HEK293 (cell line): ENCODE results near the gene MLLT1.

Experiments
- GLIS2 ChIP-seq: fragments of 450-650 bp; formaldehyde crosslinking; IDR thresholded peaks from 2 replicates; pipeline ENCODE4 v1.5.1; 2016; ENCODE audit warnings: missing biosample characterization, missing genetic modification characterization
- IKZF3 ChIP-seq: fragments of 450-650 bp; IDR thresholded peaks from 2 replicates; pipeline ENCODE4 v1.5.0; 2018; ENCODE audit warnings: missing biosample characterization, mild to moderate bottlenecking, missing genetic modification characterization, moderate library complexity
- SP3 ChIP-seq: fragments of 450-650 bp; formaldehyde crosslinking; IDR thresholded peaks from 2 replicates; pipeline ENCODE4 v1.5.1; 2016; ENCODE audit warnings: missing biosample characterization, missing genetic modification characterization
- ZBTB21 ChIP-seq: fragments of 450-650 bp; formaldehyde crosslinking; IDR thresholded peaks from 2 replicates; pipeline ENCODE4 v1.5.1; 2017; ENCODE audit warnings: missing biosample characterization, missing genetic modification characterization
- ZBTB48 ChIP-seq: fragments of 450-650 bp; formaldehyde crosslinking; IDR thresholded peaks from 2 replicates; pipeline ENCODE4 v1.5.1; 2016; ENCODE audit warnings: missing biosample characterization, missing genetic modification characterization
- ZFP3 ChIP-seq: fragments of 450-650 bp; formaldehyde crosslinking; IDR thresholded peaks from 2 replicates; pipeline ENCODE4 v1.5.1; 2016; ENCODE audit warnings: low read depth, missing biosample characterization, missing genetic modification characterization
- ZNF112 ChIP-seq: fragments of 450-650 bp; formaldehyde crosslinking; IDR thresholded peaks from 2 replicates; pipeline ENCODE4 v1.5.0; 2017; ENCODE audit warnings: missing biosample characterization, missing genetic modification characterization
- ZNF140 ChIP-seq: fragments of 450-650 bp; formaldehyde crosslinking; IDR thresholded peaks from 2 replicates; pipeline ENCODE4 v1.5.1; 2016; ENCODE audit warnings: missing biosample characterization, missing genetic modification characterization
- ZNF19 ChIP-seq: fragments of 450-650 bp; formaldehyde crosslinking; IDR thresholded peaks from 2 replicates; pipeline ENCODE4; 2016; ENCODE audit warnings: missing biosample characterization, missing genetic modification characterization, low read depth
- ZNF211 ChIP-seq: fragments of 450-650 bp; formaldehyde crosslinking; IDR thresholded peaks from 2 replicates; pipeline ENCODE4 v1.5.1; 2016; ENCODE audit warnings: low read depth, missing biosample characterization, missing genetic modification characterization
- ZNF221 ChIP-seq: fragments of 450-650 bp; formaldehyde crosslinking; IDR thresholded peaks from 2 replicates; pipeline ENCODE4 v1.5.1; 2017; ENCODE audit warnings: missing biosample characterization, missing genetic modification characterization, borderline replicate concordance
- ZNF23 ChIP-seq: fragments of 450-650 bp; formaldehyde crosslinking; IDR thresholded peaks from 2 replicates; pipeline ENCODE4 v1.5.1; 2016; ENCODE audit warnings: missing biosample characterization, missing genetic modification characterization, borderline replicate concordance
- ZNF239 ChIP-seq: fragments of 450-650 bp; formaldehyde crosslinking; IDR thresholded peaks from 2 replicates; pipeline ENCODE4 v1.5.1; 2016; ENCODE audit warnings: missing biosample characterization, missing genetic modification characterization
- ZNF302 ChIP-seq: fragments of 450-650 bp; formaldehyde crosslinking; IDR thresholded peaks from 2 replicates; pipeline ENCODE4 v1.5.1; 2016; ENCODE audit warnings: missing biosample characterization, missing genetic modification characterization, low read depth
- ZNF341 ChIP-seq: fragments of 450-650 bp; formaldehyde crosslinking; IDR thresholded peaks from 2 replicates; pipeline ENCODE4; 2016; ENCODE audit warnings: low read depth, missing biosample characterization, missing genetic modification characterization
- ZNF48 ChIP-seq: fragments of 450-650 bp; formaldehyde crosslinking; IDR thresholded peaks from 2 replicates; pipeline ENCODE4 v1.5.1; 2016; ENCODE audit warnings: missing biosample characterization, missing genetic modification characterization
- ZNF514 ChIP-seq: fragments of 450-650 bp; formaldehyde crosslinking; IDR thresholded peaks from 2 replicates; pipeline ENCODE4 v1.5.1; 2016; ENCODE audit warnings: missing biosample characterization, missing genetic modification characterization
- ZNF561 ChIP-seq: fragments of 450-650 bp; IDR thresholded peaks from 2 replicates; pipeline ENCODE4 v1.5.1; 2018; ENCODE audit warnings: missing biosample characterization, missing genetic modification characterization, borderline replicate concordance
- ZNF571 ChIP-seq: fragments of 450-650 bp; formaldehyde crosslinking; IDR thresholded peaks from 2 replicates; pipeline ENCODE4 v1.5.0; 2017; ENCODE audit warnings: missing biosample characterization, missing genetic modification characterization
- ZNF610 ChIP-seq: fragments of 450-650 bp; formaldehyde crosslinking; IDR thresholded peaks from 2 replicates; pipeline ENCODE4 v1.5.1; 2016; ENCODE audit warnings: missing biosample characterization, missing genetic modification characterization, borderline replicate concordance
- TF ChIP-seq, protein P1 (sequence below): fragments of 450-650 bp; formaldehyde crosslinking; IDR thresholded peaks from 2 replicates; pipeline ENCODE4 v1.5.1; 2017; ENCODE audit warnings: missing biosample characterization, mild to moderate bottlenecking, missing genetic modification characterization, moderate library complexity
- TF ChIP-seq, protein P2 (sequence below): fragments of 450-650 bp; formaldehyde crosslinking; IDR thresholded peaks from 2 replicates; pipeline ENCODE4 v1.5.1; 2016; ENCODE audit warnings: missing biosample characterization, missing genetic modification characterization
- TF ChIP-seq, protein P3 (sequence below): fragments of 450-650 bp; formaldehyde crosslinking; IDR thresholded peaks from 2 replicates; pipeline ENCODE4 v1.5.1; 2016; ENCODE audit warnings: missing biosample characterization, missing genetic modification characterization
- TF ChIP-seq, protein P4 (sequence below): fragments of 450-650 bp; formaldehyde crosslinking; IDR thresholded peaks from 2 replicates; pipeline ENCODE4 v1.5.1; 2016; ENCODE audit warnings: missing biosample characterization, missing genetic modification characterization
- TF ChIP-seq, protein P5 (sequence below): fragments of 450-650 bp; formaldehyde crosslinking; IDR thresholded peaks from 2 replicates; pipeline ENCODE4 v1.5.1; 2016; ENCODE audit warnings: missing biosample characterization, missing genetic modification characterization
- TF ChIP-seq, protein P6 (sequence below): fragments of 450-650 bp; formaldehyde crosslinking; IDR thresholded peaks from 2 replicates; pipeline ENCODE4 v1.5.1; 2016; ENCODE audit warnings: missing biosample characterization, missing genetic modification characterization

MLLT1 gene

DNA sequence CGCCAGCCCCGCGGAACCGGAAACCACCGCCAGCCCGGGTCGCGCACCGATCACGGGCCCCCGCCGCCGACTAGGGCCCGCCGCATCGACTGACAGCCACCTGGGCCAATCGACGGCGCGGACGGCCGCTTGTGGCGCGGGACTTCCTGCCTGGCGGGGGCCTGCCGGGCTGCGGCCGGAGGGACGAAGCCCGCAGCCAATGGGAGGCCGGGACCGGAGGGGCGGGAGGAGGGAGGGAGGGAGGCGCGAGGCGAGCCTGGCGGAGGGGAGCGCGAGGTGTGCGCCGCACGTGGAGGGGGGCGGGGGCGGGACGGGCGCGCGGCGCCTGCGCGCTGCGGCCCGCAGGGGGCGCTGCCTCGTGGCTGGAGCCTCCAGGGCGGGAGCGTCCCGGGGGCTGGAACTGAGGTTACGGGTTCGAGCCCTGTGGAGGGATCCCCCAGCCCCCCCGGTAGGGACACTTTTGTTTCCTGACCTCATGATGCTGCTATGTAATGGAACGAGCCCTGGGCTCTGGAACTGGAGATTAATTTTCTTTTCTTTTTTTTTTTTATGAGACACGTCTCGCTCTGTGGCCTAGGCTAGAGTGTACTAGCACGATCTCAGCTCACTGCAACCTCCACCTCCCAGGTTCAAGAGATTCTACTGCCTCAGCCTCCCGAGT is at the start of gene MLLT1 (continued):
- peak; percentile 49 for TF ChIP-seq ZNF341 (tag by site-specific recombination)
- 0 out of 2 replicates have a peak, but pooled peaks have one; percentile 34 for TF ChIP-seq ZBTB21
- TF ChIP-seq ZNF571 (tag by site-specific recombination), result no peak
- TF ChIP-seq ZNF140 (tag by site-specific recombination), result no peak
- peak; percentile 23; the same call in 1 of the 2 replicates for TF ChIP-seq ZNF561 (tag by site-specific recombination)
- TF ChIP-seq, protein P1, sequence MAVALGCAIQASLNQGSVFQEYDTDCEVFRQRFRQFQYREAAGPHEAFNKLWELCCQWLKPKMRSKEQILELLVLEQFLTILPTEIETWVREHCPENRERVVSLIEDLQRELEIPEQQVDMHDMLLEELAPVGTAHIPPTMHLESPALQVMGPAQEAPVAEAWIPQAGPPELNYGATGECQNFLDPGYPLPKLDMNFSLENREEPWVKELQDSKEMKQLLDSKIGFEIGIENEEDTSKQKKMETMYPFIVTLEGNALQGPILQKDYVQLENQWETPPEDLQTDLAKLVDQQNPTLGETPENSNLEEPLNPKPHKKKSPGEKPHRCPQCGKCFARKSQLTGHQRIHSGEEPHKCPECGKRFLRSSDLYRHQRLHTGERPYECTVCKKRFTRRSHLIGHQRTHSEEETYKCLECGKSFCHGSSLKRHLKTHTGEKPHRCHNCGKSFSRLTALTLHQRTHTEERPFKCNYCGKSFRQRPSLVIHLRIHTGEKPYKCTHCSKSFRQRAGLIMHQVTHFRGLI (tag by site-specific recombination), result no peak
- 0 out of 2 replicates have a peak, but pooled peaks have one; percentile 73 for TF ChIP-seq ZNF610 (tag by site-specific recombination)
- TF ChIP-seq IKZF3, result no peak
- TF ChIP-seq, protein P2, sequence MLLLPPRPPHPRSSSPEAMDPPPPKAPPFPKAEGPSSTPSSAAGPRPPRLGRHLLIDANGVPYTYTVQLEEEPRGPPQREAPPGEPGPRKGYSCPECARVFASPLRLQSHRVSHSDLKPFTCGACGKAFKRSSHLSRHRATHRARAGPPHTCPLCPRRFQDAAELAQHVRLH (tag by site-specific recombination), result peak; percentile 94
- no peak for TF ChIP-seq ZNF221 (tag by site-specific recombination)
- no peak for TF ChIP-seq ZNF514
- no peak for TF ChIP-seq ZNF302
- peak; percentile 85 for TF ChIP-seq SP3 (tag by site-specific recombination)
- TF ChIP-seq ZNF48 (tag by site-specific recombination), result no peak
- TF ChIP-seq ZNF19 (tag by site-specific recombination), result no peak
- TF ChIP-seq, protein P3, sequence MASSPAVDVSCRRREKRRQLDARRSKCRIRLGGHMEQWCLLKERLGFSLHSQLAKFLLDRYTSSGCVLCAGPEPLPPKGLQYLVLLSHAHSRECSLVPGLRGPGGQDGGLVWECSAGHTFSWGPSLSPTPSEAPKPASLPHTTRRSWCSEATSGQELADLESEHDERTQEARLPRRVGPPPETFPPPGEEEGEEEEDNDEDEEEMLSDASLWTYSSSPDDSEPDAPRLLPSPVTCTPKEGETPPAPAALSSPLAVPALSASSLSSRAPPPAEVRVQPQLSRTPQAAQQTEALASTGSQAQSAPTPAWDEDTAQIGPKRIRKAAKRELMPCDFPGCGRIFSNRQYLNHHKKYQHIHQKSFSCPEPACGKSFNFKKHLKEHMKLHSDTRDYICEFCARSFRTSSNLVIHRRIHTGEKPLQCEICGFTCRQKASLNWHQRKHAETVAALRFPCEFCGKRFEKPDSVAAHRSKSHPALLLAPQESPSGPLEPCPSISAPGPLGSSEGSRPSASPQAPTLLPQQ, result peak; percentile 62
- no peak for TF ChIP-seq ZFP3 (tag by site-specific recombination)
- TF ChIP-seq, protein P4, sequence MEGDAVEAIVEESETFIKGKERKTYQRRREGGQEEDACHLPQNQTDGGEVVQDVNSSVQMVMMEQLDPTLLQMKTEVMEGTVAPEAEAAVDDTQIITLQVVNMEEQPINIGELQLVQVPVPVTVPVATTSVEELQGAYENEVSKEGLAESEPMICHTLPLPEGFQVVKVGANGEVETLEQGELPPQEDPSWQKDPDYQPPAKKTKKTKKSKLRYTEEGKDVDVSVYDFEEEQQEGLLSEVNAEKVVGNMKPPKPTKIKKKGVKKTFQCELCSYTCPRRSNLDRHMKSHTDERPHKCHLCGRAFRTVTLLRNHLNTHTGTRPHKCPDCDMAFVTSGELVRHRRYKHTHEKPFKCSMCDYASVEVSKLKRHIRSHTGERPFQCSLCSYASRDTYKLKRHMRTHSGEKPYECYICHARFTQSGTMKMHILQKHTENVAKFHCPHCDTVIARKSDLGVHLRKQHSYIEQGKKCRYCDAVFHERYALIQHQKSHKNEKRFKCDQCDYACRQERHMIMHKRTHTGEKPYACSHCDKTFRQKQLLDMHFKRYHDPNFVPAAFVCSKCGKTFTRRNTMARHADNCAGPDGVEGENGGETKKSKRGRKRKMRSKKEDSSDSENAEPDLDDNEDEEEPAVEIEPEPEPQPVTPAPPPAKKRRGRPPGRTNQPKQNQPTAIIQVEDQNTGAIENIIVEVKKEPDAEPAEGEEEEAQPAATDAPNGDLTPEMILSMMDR (tag by site-specific recombination), result peak; percentile 71
- TF ChIP-seq GLIS2 (tag by site-specific recombination), result no peak; the same call in 1 of the 2 replicates
- no peak for TF ChIP-seq ZNF211 (tag by site-specific recombination)
- TF ChIP-seq, protein P5, sequence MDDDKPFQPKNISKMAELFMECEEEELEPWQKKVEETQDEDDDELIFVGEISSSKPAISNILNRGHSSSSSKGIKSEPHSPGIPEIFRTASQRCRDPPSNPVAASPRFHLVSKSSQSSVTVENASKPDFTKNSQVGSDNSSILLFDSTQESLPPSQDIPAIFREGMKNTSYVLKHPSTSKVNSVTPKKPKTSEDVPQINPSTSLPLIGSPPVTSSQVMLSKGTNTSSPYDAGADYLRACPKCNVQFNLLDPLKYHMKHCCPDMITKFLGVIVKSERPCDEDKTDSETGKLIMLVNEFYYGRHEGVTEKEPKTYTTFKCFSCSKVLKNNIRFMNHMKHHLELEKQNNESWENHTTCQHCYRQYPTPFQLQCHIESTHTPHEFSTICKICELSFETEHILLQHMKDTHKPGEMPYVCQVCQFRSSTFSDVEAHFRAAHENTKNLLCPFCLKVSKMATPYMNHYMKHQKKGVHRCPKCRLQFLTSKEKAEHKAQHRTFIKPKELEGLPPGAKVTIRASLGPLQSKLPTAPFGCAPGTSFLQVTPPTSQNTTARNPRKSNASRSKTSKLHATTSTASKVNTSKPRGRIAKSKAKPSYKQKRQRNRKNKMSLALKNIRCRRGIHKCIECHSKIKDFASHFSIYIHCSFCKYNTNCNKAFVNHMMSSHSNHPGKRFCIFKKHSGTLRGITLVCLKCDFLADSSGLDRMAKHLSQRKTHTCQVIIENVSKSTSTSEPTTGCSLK (tag by site-specific recombination), result 0 out of 2 replicates have a peak, but pooled peaks have one; percentile 83
- no peak for TF ChIP-seq ZNF112
- TF ChIP-seq, protein P6, sequence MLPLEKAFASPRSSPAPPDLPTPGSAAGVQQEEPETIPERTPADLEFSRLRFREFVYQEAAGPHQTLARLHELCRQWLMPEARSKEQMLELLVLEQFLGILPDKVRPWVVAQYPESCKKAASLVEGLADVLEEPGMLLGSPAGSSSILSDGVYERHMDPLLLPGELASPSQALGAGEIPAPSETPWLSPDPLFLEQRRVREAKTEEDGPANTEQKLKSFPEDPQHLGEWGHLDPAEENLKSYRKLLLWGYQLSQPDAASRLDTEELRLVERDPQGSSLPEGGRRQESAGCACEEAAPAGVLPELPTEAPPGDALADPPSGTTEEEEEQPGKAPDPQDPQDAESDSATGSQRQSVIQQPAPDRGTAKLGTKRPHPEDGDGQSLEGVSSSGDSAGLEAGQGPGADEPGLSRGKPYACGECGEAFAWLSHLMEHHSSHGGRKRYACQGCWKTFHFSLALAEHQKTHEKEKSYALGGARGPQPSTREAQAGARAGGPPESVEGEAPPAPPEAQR (tag by site-specific recombination), result no peak
- TF ChIP-seq ZNF239 (tag by site-specific recombination), result no peak
- 0 out of 2 replicates have a peak, but pooled peaks have one; percentile 39 for TF ChIP-seq ZBTB48 (tag by site-specific recombination)
- no peak for TF ChIP-seq ZNF23 (tag by site-specific recombination)
